Measurements from ENCODE around the gene TREML4.
A peak's percentile ranks its signal among the peaks of the same experiment; 100 is the strongest.

DNA sequence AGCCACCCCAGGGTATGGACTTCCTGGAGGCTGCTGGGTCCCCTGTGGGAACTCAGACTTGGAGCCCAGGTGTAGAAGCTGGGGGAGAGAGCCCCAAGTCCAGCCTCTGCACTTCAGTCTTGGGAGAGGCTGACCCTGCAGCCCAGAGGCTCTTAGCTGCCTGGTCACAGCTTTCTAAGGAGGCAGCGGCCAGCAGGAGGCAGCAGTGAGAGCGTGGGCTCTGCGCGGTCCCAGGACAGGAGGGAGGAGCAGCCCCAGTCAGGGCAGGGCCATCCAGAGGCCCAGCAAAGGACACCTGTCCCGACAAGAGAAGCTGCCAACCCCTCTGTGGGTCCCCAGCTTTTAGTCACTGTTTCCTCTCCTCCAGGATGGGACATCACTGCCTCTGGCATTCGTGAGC, 36.6 kb upstream of the TREML4 start:
- TF ChIP-seq, protein P1, sequence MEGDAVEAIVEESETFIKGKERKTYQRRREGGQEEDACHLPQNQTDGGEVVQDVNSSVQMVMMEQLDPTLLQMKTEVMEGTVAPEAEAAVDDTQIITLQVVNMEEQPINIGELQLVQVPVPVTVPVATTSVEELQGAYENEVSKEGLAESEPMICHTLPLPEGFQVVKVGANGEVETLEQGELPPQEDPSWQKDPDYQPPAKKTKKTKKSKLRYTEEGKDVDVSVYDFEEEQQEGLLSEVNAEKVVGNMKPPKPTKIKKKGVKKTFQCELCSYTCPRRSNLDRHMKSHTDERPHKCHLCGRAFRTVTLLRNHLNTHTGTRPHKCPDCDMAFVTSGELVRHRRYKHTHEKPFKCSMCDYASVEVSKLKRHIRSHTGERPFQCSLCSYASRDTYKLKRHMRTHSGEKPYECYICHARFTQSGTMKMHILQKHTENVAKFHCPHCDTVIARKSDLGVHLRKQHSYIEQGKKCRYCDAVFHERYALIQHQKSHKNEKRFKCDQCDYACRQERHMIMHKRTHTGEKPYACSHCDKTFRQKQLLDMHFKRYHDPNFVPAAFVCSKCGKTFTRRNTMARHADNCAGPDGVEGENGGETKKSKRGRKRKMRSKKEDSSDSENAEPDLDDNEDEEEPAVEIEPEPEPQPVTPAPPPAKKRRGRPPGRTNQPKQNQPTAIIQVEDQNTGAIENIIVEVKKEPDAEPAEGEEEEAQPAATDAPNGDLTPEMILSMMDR (IDR thresholded peaks at IDR 0.05), result peak; percentile 22; the same call in 1 of the 3 replicates
- TF ChIP-seq EP300 (IDR thresholded peaks at IDR 0.05), result no peak
- TF ChIP-seq EHF (CRISPR knock-in tag; IDR thresholded peaks at IDR 0.05), result no peak
- TF ChIP-seq, protein P2, sequence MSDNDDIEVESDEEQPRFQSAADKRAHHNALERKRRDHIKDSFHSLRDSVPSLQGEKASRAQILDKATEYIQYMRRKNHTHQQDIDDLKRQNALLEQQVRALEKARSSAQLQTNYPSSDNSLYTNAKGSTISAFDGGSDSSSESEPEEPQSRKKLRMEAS (IDR thresholded peaks at IDR 0.05), result no peak
- TF ChIP-seq, protein P3, sequence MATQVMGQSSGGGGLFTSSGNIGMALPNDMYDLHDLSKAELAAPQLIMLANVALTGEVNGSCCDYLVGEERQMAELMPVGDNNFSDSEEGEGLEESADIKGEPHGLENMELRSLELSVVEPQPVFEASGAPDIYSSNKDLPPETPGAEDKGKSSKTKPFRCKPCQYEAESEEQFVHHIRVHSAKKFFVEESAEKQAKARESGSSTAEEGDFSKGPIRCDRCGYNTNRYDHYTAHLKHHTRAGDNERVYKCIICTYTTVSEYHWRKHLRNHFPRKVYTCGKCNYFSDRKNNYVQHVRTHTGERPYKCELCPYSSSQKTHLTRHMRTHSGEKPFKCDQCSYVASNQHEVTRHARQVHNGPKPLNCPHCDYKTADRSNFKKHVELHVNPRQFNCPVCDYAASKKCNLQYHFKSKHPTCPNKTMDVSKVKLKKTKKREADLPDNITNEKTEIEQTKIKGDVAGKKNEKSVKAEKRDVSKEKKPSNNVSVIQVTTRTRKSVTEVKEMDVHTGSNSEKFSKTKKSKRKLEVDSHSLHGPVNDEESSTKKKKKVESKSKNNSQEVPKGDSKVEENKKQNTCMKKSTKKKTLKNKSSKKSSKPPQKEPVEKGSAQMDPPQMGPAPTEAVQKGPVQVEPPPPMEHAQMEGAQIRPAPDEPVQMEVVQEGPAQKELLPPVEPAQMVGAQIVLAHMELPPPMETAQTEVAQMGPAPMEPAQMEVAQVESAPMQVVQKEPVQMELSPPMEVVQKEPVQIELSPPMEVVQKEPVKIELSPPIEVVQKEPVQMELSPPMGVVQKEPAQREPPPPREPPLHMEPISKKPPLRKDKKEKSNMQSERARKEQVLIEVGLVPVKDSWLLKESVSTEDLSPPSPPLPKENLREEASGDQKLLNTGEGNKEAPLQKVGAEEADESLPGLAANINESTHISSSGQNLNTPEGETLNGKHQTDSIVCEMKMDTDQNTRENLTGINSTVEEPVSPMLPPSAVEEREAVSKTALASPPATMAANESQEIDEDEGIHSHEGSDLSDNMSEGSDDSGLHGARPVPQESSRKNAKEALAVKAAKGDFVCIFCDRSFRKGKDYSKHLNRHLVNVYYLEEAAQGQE (IDR thresholded peaks at IDR 0.05), result no peak
- TF ChIP-seq POLR2A (IDR thresholded peaks at IDR 0.05; ENCODE audit: low read length), result no peak
- TF ChIP-seq RAD21 (conservative IDR thresholded peaks at IDR 0.05 in 1 of 2, IDR thresholded peaks at IDR 0.05 in 1 of 2), result peak in 1 of 2 experiments; percentile 7; a peak in 1 of 5 replicates
- TF ChIP-seq, protein P4, sequence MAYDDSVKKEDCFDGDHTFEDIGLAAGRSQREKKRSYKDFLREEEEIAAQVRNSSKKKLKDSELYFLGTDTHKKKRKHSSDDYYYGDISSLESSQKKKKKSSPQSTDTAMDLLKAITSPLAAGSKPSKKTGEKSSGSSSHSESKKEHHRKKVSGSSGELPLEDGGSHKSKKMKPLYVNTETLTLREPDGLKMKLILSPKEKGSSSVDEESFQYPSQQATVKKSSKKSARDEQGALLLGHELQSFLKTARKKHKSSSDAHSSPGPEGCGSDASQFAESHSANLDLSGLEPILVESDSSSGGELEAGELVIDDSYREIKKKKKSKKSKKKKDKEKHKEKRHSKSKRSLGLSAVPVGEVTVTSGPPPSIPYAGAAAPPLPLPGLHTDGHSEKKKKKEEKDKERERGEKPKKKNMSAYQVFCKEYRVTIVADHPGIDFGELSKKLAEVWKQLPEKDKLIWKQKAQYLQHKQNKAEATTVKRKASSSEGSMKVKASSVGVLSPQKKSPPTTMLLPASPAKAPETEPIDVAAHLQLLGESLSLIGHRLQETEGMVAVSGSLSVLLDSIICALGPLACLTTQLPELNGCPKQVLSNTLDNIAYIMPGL (CRISPR knock-in tag; IDR thresholded peaks at IDR 0.05; ENCODE audit: borderline replicate concordance), result no peak
- no peak for TF ChIP-seq MAZ (IDR thresholded peaks at IDR 0.05; ENCODE audit: borderline replicate concordance, low read depth, low read length)
